Measurements from ENCODE around the gene MC1R. TPM values are rescaled to one million over a fixed set of nuclear protein-coding genes. Genes with fewer than 3 reads are reported as not detected.

Gene MC1R
- total RNA-seq, 2 experiments from 2014 or later: 4.7 to 5.0 TPM

Other genes starting within 250 kb of the MC1R start
- 10 to 100 TPM; 76.0 to 77.1 TPM for gene CDK10, start 232.2 kb upstream of the MC1R start, total RNA-seq
- gene SPATA2L, start 217.2 kb upstream of the MC1R start, total RNA-seq: 1 to 10 TPM; 6.1 to 7.0 TPM
- gene VPS9D1, start 198.0 kb upstream of the MC1R start, total RNA-seq: 1 to 10 TPM; 6.6 to 7.5 TPM
- 10 to 100 TPM; 67.5 to 69.6 TPM for gene ZNF276, start 197.3 kb upstream of the MC1R start, total RNA-seq
- gene FANCA, start 102.2 kb upstream of the MC1R start, total RNA-seq: 100 to 1,000 TPM; 123 to 149 TPM
- gene SPIRE2, start 90.4 kb upstream of the MC1R start, total RNA-seq: under 1 TPM in 1 of 2 experiments, not detected in 1; 0.08 TPM
- 100 to 1,000 TPM; 169 to 178 TPM for gene TCF25, start 45.3 kb upstream of the MC1R start, total RNA-seq
- 1 to 10 TPM; 1.1 to 1.3 TPM for gene TUBB3, start 4.5 kb downstream of the MC1R start, total RNA-seq
- gene DEF8, start 29.9 kb downstream of the MC1R start, total RNA-seq: 10 to 100 TPM; 19.8 to 25.7 TPM
- under 1 TPM in 1 of 2 experiments, not detected in 1; 0.18 TPM for gene DBNDD1, start 100.6 kb downstream of the MC1R start, total RNA-seq
- not detected for gene PRDM7, start 158.5 kb downstream of the MC1R start, total RNA-seq